AG09309 (cell line): ENCODE measurements around the gene UBN1.

ENCODE experiments used
- DNase-seq: peaks from one replicate; pipeline ENCODE4 v3.0.0-alpha.2; 2010; ENCODE audit warnings: low read depth
- H3K4me3 ChIP-seq: 2 replicates; pipeline ENCODE4 v1.5.1; 2011; ENCODE audit warnings: mild to moderate bottlenecking, low read depth, low read length, moderate library complexity; ENCODE audit not compliant: control insufficient read depth
- TF ChIP-seq, protein P1 (sequence below): IDR thresholded peaks from 2 replicates; pipeline ENCODE4 v1.5.1; 2011; ENCODE audit warnings: mild to moderate bottlenecking, low read depth, low read length, inconsistent platforms; ENCODE audit not compliant: insufficient read depth, control insufficient read depth; ENCODE audit errors: missing control alignments

Gene UBN1

DNA sequence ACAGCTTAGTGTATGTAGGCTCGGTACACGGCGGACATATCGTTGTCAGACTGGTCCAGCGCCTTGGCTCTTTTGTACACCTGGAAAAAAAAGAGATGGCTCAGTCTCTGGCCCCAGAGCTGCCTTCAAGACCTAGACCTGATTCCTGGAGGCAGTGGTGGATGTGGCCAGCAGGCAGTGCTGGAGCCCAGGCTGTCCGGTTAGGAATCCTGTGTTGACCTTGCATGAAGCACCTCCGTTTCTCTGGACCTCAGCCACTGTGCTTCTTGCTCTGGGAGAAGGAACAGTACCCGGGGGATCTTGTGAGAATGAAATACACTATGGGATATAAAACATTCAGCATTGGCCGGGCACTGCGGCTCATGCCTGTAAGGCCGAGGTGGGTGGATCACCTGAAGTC is 42.0 kb upstream of the UBN1 start:
- DNase-seq: no peak
- TF ChIP-seq, protein P1, sequence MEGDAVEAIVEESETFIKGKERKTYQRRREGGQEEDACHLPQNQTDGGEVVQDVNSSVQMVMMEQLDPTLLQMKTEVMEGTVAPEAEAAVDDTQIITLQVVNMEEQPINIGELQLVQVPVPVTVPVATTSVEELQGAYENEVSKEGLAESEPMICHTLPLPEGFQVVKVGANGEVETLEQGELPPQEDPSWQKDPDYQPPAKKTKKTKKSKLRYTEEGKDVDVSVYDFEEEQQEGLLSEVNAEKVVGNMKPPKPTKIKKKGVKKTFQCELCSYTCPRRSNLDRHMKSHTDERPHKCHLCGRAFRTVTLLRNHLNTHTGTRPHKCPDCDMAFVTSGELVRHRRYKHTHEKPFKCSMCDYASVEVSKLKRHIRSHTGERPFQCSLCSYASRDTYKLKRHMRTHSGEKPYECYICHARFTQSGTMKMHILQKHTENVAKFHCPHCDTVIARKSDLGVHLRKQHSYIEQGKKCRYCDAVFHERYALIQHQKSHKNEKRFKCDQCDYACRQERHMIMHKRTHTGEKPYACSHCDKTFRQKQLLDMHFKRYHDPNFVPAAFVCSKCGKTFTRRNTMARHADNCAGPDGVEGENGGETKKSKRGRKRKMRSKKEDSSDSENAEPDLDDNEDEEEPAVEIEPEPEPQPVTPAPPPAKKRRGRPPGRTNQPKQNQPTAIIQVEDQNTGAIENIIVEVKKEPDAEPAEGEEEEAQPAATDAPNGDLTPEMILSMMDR: no peak
- no peak overlapping the region for H3K4me3 ChIP-seq

DNA sequence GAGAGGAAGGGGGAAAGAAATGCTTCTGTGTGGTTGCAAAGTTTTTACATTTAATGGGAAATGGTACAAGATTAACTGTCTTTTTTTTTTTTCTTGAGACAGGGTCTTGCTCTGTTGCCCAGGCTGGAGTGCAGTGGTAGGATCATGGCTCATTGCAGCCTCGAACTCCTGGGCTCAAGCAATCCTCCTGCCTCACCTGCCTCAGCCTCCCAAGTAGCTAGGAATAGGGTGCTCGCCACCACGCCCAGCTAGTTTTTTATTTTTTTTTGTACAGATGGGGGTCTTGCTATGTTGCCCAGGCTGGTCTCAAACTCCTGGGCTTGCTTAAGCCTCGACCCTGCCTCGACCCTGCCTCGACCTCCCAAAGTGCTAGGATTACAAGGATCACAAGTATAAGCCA is 41.0 kb upstream of the UBN1 start:
- DNase-seq: no peak
- H3K4me3 ChIP-seq: no peak overlapping the region
- TF ChIP-seq, protein P1: no peak

DNA sequence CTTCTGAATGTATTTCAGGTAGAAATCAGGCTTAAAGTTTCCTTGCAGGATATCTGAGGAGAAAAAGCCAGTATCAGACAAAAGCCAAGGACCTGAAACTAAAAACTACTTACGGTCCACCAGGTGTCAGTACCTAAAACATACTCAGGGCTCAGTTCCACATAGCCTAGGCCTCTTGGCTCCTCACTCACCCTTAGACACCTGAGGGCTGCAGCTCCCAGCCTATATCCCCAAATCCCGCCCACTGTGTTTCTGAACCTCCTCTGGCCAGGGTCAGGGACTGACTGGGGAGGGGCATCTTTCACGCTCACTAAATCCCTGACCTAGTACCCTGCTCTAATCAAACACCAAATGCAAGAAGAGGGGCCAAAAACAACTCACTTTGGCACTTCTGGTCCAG is 36.0 kb upstream of the UBN1 start:
- H3K4me3 ChIP-seq: no peak overlapping the region
- TF ChIP-seq, protein P1: no peak
- DNase-seq: no peak

DNA sequence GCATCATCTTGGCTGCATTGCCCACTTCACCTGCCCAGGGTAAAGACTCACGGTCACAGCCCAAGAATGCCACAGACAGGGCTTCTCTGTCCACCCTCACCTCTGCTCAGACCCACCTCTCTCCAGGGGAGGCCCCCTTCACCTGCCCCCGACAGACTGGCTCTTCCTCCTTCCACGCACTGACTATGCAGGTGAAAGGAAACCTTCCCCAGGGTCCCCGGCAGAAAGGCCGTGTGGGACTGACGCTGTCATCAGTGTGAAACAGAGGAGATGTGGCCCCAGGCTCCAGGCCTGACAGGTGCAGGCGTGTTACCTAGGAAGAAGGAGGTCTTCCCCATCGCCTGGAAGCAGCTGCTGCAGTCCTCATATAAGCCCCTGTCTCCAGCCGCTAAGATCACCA is 35.5 kb upstream of the UBN1 start:
- TF ChIP-seq, protein P1: no peak
- no peak overlapping the region for H3K4me3 ChIP-seq
- DNase-seq: no peak

DNA sequence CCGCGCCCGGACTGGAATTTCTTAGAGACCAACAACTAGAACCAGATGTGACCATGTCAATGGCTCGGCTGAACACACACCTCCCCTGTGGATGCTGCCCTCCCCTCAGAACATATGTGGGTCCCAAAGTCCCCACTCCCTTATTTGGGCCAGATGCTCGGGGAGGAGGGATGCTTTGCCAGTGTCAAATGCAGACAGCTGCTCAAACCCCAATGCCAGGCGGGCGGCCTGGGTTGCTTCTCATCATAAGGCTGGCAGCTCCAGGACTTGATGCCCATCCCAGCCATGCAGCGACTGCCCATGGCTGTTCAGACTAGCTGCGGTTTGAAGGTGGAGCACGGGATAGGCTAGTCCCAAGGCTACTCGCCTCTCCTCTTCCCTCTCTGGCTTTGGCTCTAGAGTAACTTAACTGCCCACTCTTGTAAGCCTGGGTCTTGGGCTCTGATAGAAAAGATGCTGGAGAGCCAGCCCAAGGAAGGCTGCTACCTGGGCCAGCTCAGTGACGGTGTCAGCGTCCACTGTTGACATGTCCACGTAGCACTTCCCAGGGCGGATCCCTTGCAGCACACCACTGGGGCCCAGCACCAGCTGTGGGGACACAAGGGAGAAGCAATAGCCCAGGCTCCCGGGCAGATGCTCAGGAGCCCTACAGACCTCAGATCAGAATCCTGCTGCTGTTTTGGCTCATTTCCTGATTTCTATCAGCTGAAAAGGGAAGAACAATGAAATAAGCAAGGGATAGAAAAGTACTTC is 33.9 kb upstream of the UBN1 start:
- H3K4me3 ChIP-seq: no peak overlapping the region
- TF ChIP-seq, protein P1: no peak
- DNase-seq: no peak

DNA sequence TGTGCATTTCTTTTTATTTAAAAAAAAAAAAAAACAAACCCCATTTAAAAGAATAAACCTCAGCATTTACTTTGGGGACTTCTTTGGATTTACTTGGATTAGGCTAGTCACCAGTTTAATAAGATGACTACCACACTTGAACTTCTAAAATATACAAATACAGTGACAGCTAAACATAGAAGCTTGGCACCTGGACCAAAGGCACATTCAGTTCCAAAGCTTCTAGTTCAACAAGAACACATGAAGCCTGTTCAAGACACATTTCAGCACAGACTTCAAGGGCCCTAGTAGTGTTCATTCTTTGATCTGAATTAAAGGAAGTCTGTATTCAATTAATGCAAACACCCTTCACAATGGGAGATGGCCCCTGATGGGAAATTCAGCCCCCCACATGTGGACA is 33.2 kb upstream of the UBN1 start:
- H3K4me3 ChIP-seq: no peak overlapping the region
- TF ChIP-seq, protein P1: no peak
- no peak for DNase-seq

DNA sequence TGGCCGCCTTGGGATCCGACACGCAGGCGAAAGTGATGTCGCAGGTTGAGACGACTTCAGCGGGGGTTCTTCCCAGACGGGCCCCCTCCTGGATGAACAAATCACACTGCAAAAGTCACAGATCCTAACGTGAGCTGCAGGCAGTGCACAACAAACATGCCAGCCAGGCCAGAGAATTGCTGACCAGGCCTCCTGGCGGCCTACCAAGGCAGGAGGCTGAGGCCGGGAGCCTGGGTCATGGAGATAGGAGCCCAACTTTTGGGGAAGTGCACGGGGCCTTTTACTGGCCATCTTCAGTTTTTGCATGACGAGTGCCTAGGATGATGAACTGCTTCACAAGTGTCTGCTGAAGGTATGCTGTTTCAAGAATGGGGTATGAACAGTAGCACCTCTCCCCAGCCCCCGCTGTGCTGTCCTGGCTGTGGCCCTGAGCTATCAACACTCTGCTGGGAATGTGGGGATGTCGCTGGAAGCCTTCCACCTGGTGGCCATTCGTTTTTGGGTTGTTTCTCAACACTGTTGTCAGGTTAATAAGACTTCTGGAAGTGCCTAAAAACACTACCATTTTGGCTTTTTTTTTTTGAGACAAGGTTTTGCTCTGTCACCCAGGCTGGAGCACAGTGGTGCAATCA is 32.6 kb upstream of the UBN1 start:
- DNase-seq: no peak
- TF ChIP-seq, protein P1: no peak
- H3K4me3 ChIP-seq: no peak overlapping the region
